AG10803 (cell line): ENCODE measurements around the gene METAP2.

Experiments
- DNase-seq: peaks from one replicate; pipeline ENCODE4 v3.0.0; 2010; ENCODE audit warnings: low read depth
- H3K4me3 ChIP-seq: 2 replicates; pipeline ENCODE4 v1.5.1; 2011; ENCODE audit warnings: mild to moderate bottlenecking, low read length, control low read depth
- TF ChIP-seq, protein P1 (sequence below): conservative IDR thresholded peaks from 2 replicates; pipeline ENCODE4 v1.5.1; 2011; ENCODE audit warnings: mild to moderate bottlenecking, low read length, control low read depth, inconsistent platforms

METAP2 gene

DNA sequence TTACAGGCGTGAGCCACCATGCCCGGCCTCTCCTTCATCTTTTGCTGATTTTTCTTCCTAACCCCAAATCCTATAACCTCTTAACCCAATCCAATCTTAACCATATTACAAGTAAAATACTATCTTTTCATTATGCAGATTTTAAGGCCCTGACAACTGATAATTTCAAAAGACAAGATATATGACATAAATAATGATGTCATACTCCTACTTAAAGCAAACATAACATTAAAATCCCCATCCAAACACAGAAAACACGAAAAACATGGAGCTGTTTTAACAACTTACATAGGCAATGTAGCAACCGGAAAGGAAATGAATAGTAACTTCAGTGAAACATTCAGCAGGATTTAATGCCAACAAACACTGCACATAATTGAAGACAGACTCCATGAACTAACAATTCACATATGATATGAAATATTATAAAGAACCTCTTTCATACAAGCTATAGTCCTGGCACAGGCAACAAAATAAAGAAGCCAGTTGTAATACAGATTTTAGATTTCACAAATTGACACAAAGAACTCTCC, 55.8 kb downstream of the METAP2 start:
- peak; percentile 58 for DNase-seq
- TF ChIP-seq, protein P1, sequence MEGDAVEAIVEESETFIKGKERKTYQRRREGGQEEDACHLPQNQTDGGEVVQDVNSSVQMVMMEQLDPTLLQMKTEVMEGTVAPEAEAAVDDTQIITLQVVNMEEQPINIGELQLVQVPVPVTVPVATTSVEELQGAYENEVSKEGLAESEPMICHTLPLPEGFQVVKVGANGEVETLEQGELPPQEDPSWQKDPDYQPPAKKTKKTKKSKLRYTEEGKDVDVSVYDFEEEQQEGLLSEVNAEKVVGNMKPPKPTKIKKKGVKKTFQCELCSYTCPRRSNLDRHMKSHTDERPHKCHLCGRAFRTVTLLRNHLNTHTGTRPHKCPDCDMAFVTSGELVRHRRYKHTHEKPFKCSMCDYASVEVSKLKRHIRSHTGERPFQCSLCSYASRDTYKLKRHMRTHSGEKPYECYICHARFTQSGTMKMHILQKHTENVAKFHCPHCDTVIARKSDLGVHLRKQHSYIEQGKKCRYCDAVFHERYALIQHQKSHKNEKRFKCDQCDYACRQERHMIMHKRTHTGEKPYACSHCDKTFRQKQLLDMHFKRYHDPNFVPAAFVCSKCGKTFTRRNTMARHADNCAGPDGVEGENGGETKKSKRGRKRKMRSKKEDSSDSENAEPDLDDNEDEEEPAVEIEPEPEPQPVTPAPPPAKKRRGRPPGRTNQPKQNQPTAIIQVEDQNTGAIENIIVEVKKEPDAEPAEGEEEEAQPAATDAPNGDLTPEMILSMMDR: no peak
- no peak overlapping the region for H3K4me3 ChIP-seq

DNA sequence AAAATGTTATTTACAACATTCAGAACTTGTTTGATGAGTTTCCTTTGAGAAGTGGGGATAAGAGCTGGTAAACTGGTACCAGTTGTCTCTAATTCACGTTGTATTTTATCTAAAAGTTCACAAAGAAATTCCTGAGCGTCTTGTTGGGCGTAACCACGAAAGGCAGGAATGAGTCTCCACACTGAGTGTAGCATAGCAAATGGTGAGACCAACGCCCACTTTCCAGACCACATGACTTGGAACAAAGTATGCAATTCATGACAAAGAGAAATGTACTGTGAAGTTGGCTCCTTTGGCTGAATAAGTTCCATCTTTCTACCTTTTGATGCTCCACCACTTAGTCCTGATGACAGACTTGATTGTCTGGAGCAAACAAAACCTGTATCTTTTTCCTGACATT, 58.9 kb downstream of the METAP2 start:
- H3K4me3 ChIP-seq: no peak overlapping the region
- DNase-seq: peak; percentile 58
- TF ChIP-seq, protein P1: no peak

DNA sequence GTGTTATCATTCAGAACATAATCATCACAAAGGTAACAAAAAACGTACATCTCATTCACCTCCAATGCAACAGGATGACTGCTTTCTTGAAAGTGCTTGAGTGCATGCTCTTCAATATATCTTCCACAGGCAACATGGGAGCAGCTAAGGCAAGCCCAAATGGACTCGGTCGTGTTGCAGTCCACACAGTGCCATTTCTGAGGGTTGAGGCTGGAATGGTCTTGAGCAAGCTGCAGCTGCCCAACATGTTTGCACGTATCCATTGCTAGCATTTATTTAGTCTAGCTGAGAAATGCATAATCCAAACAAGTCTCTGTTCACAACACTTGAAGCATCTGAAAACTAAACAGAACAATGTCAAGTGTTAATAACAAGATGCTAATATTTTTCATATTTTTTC, 60.0 kb downstream of the METAP2 start:
- H3K4me3 ChIP-seq: no peak overlapping the region
- no peak for DNase-seq
- TF ChIP-seq, protein P1: no peak

DNA sequence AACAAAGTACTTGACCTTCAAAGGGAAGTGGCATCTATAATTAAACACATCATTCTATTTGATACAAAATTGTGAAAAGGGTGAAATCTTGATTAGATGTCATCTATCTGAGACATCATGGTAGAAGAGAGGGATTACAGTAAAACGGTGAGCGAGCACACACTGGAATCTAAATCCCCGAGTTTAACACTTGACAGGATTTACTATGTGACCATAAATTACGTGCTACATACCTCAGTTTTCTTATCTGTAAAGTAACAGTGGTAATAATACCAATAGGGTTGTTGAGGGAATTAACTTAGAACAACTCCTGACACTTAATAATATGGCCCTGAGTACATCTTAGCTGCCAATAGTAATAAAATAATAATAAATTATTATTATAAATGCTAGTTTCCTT, 64.1 kb downstream of the METAP2 start:
- TF ChIP-seq, protein P1: no peak

DNA sequence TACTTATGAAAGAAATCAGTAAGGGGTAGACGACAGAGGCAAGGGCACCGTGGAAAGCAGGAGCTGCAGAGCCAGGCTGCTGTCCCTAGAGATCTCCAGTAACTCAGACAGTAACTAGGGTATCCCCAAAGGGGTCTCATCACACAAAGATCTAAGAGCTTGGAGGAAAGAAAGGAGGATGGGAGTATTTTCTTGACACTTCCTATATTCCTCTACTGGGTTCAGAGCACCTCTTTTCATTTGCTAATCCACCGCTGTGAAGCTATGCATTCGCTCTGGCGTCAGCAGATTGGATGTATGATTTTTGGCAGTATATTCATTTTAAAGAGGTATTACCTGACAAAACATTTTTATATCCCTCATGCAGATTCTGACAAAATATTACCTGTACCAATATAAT, 64.7 kb downstream of the METAP2 start:
- TF ChIP-seq, protein P1: no peak
- DNase-seq: no peak
- no peak overlapping the region for H3K4me3 ChIP-seq

More for the DNA sequence above, 64.1 kb downstream of the METAP2 start:
- no peak for DNase-seq
- no peak overlapping the region for H3K4me3 ChIP-seq

DNA sequence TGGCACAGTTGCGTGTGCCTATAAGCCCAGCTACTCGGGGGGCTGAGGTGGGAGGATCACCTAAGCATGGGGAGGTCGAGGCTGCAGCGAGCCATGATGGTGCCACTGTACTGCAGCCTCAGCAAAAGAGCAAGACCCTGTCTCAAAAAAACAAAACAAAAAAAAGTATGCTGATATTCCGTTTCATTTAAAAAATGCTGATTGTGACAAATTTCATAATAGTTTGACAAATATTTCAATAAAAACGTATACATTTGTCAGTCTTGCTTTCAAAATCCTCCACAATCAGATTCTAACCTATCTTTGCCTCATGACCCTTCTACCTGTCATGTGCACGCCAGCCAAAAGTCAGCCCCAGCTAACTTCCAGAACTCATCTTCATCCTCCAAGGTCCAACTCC, 67.5 kb downstream of the METAP2 start:
- TF ChIP-seq, protein P1: no peak
- no peak for DNase-seq

DNA sequence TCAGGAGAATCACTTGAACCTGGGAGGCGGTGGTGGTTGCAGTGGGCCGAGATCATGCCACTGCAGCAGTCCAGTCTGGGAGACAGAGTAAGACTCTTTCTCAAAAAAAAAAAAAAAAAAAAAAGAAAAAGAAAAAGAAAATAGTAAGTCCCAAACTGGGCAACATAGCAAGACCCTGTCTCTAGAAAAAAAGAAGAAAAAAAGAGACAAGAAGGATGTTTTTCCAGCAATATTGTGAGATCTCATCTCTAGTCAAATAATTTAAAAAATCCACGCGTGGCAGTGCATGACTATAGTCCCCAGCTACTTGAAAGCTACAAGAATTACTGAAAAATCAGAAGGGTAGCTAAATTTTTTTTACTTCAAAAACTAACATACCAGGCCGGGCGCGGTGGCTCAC, 69.4 kb downstream of the METAP2 start:
- TF ChIP-seq, protein P1: no peak
- DNase-seq: no peak

More for the DNA sequence above, 67.5 kb downstream of the METAP2 start:
- no peak overlapping the region for H3K4me3 ChIP-seq

More for the DNA sequence above, 69.4 kb downstream of the METAP2 start:
- no peak overlapping the region for H3K4me3 ChIP-seq
